PC-3 (cell line): ENCODE results near the gene LAIR1.

ENCODE experiments used
- EZH2 ChIP-seq: fragments of 300-600 bp; sonication (generic); IDR thresholded peaks from one replicate; pipeline ENCODE4 v1.6.1; 2017; ENCODE audit warnings: antibody characterized with exemption, mild to moderate bottlenecking, low read length; ENCODE audit not compliant: unreplicated experiment
- EZH2phosphoT487 ChIP-seq: fragments of 300-600 bp; sonication (generic); IDR thresholded peaks from 2 replicates; pipeline ENCODE4 v1.6.1; 2018; ENCODE audit warnings: mild to moderate bottlenecking, antibody characterized with exemption, low read length, borderline replicate concordance
- TF ChIP-seq, protein P1 (sequence below): fragments of 300-600 bp; sonication (generic); conservative IDR thresholded peaks from 2 replicates; pipeline ENCODE4 v1.5.1; 2017; ENCODE audit warnings: antibody characterized with exemption, low read depth, mild to moderate bottlenecking, low read length

DNA sequence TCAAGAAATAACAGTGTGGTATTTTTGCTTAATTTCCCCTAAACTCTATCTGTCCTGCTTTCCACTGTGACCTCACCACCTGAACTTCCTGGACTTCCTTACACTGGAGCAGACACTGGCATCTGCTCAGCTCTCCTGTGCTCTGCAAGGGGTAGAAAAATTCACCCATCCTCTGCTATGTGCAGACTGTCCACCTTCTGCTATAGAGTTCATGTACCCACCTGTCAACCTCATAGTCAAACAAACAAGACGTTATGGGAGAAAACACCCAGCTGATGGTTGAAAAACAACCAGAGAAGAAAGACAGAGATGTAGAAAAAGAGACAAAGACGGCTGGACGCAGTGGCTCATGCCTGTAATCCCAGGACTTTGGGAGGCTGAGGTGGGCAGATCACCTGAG is 12.2 kb downstream of the LAIR1 start:
- TF ChIP-seq, protein P1, sequence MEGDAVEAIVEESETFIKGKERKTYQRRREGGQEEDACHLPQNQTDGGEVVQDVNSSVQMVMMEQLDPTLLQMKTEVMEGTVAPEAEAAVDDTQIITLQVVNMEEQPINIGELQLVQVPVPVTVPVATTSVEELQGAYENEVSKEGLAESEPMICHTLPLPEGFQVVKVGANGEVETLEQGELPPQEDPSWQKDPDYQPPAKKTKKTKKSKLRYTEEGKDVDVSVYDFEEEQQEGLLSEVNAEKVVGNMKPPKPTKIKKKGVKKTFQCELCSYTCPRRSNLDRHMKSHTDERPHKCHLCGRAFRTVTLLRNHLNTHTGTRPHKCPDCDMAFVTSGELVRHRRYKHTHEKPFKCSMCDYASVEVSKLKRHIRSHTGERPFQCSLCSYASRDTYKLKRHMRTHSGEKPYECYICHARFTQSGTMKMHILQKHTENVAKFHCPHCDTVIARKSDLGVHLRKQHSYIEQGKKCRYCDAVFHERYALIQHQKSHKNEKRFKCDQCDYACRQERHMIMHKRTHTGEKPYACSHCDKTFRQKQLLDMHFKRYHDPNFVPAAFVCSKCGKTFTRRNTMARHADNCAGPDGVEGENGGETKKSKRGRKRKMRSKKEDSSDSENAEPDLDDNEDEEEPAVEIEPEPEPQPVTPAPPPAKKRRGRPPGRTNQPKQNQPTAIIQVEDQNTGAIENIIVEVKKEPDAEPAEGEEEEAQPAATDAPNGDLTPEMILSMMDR = no peak
- TF ChIP-seq EZH2 (no peak), EZH2phosphoT487 (no peak)
